HG03139 (cell line): Measurements from ENCODE around the gene TCF4.
A peak's percentile ranks its signal among the peaks of the same experiment; 100 is the strongest.

Source experiments
- ATAC-seq: cut with Tn5 transposase; IDR thresholded peaks from one replicate; pipeline ENCODE4 v1.9.1; 2021; ENCODE audit not compliant: unreplicated experiment

TCF4 gene

GRCh38 chr18:55248495-55248894, 339.5 kb downstream of the TCF4 start:
- ATAC-seq: no peak

DNA sequence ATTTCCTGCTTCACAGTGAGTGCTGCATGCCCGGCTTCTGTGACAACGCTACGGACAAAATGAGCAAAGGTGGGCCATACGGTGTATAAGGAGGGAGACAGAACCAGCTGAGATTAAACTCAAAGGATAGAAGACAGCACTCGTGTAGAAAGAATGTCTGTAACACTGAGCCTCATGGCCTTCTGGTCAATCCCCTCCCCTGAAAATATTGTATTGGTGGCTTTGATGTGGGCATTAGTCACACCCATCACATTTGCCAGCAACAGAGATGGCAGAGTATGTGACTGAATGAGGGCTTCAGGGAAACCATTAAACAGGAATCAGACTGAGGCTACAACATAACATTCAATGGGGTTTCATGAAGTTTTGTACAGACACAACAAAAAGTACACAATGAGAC, 341.0 kb downstream of the TCF4 start:
- no peak for ATAC-seq

DNA sequence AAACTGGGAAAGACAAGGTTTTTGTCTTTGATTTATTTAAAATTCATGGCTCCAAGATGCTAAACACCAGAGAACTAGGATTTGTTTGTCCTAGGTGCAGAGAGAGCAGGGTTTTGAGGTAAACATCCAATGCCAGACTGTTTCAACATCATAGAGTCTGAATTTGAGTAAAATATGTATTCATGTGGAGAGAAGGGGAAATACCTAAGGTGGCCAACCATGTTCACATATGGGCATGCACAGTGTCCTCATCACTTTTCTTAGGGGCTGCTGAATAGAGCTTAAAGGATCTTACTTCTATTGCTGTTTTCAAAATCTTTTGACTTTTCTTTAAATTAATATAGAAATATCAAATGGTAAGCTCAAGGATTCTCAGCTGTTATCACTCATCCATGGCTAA, 341.7 kb downstream of the TCF4 start:
- ATAC-seq: no peak

- no peak for ATAC-seq
Observed at GRCh38 chr18:55245211-55245614, 342.8 kb downstream of the TCF4 start.

GRCh38 chr18:55244546-55244945, 343.4 kb downstream of the TCF4 start:
- ATAC-seq: no peak

GRCh38 chr18:55243857-55244256, 344.1 kb downstream of the TCF4 start:
- no peak for ATAC-seq

- ATAC-seq: no peak
Observed at GRCh38 chr18:55243255-55243654, 344.7 kb downstream of the TCF4 start.

- peak; percentile 61 for ATAC-seq
Observed at GRCh38 chr18:55240978-55241377, 347.0 kb downstream of the TCF4 start.

DNA sequence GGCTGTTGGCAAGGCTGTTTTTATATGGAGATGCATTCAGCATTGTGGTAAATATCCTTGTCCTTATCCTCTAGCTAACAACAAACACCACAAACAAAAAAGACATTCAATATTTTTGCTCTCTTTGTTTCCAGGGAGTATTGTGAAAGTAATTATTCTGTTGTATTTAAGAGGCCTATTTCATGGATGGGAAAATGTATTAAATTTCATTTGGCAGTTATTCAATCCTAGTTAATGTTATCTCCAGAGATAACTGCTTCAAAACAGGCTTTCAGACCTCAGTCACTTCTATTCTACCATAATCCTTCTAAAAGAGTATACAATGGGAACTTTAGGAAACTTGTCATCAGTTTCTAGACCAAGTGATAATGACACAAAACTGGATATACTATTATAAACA, 348.3 kb downstream of the TCF4 start:
- ATAC-seq: no peak

GRCh38 chr18:55237660-55238059, 350.3 kb downstream of the TCF4 start:
- no peak for ATAC-seq

GRCh38 chr18:55236150-55236931, 351.7 kb downstream of the TCF4 start:
- no peak for ATAC-seq

GRCh38 chr18:55235094-55235461, 352.9 kb downstream of the TCF4 start:
- no peak for ATAC-seq

DNA sequence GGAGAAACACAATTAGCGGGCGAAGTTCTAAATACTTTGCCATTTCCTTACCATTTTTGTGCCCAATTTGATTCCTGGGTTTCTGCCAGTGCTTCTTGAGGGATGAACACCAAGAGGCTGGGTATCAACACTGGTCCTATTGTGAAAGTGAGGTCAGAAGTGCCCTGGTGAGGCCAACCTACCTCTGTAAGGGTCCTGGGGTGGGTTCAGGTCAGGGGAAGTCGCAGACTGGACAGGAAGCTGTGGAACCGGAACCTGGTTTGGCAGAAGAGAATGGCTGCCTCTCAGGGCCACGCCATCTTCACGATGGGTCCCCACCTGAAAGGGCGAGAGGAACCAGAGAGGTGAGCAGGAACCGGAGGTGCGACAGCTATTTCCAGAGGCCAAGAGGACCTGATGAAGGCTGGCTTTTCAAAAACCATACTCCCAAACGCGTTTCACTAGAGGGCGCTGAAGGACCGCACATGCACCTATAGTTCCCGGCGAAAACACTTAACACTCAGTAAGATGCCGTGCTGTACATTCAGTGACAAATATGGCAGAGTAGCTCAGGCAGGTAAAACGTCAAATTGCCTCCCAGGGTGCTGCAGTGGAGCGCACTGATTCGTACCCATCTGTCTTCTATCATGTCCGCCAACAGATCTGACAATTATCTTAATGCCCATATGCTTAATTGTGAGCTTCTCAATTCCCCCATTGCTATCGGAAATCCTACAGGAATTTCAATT, 353.5 kb downstream of the TCF4 start:
- ATAC-seq: peak; percentile 76

DNA sequence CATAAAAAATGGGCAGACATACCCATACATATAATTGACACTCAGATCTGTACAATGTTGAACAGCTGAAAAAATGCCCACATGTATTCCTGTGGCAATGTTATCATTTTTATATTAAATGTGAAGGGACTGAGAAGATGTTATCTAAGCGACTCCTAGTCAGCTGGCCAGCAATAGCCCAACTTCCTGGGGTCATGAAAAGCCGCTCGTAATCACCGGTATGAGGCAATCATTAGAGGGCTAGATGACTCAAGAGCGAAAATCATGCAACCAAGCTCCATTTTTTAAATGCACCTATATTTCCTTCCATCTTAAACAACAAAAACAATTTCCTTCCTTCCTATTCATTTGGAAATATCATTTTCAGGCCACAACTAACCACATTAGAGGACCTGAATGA, 354.1 kb downstream of the TCF4 start:
- no peak for ATAC-seq

- ATAC-seq: no peak
Observed at GRCh38 chr18:55232506-55232905, 355.5 kb downstream of the TCF4 start.

DNA sequence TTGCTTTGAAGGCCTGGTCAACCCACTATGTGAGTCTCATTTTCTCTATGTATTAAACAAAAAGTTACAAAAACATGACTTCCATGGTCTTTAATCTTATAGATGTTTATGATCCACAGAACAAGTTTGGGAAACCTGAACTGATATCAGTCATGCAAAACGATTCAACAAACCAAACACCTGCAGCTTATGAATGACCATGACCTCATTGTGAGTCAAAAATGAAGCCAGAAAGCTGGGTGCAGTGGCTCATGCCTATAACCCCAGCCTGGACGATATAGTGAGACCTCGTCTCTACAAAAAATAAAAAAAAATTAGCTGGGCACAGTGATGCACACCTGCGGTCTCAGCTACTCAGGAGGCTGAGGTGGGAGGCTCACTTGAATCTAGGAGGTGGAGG, 358.3 kb downstream of the TCF4 start:
- ATAC-seq: no peak

- ATAC-seq: no peak
Observed at GRCh38 chr18:55228707-55229106, 359.3 kb downstream of the TCF4 start.

DNA sequence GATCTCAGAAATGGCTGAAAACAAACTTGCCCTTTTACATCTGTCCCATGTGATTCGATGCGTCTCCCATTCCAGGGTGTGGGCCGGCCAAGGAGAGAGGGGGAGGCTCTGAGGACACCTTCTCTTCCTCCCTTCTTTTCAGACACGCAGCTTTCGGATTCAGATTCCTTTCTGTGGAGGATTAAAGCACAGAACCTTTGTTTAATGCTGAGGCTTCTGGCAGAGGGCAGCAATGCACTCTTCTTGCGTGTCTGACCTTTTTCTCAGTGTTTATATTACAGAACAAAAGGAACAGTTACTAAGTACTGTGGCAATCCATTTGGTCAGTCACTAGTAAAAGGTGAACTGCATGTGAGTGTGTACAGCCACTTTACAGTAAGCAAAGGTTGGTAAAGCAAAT, 359.8 kb downstream of the TCF4 start:
- no peak for ATAC-seq

- ATAC-seq: no peak
Observed at GRCh38 chr18:55227771-55228170, 360.2 kb downstream of the TCF4 start.

- ATAC-seq: no peak
Observed at GRCh38 chr18:55226044-55226443, 361.9 kb downstream of the TCF4 start.

GRCh38 chr18:55224086-55224625, 363.8 kb downstream of the TCF4 start:
- ATAC-seq: no peak

GRCh38 chr18:55221622-55222021, 366.4 kb downstream of the TCF4 start:
- ATAC-seq: no peak
